Right hindlimb (tissue), 1 donor: ENCODE measurements around the gene SPTSSA.
"Not testable (repeated sequence)": the region's sequence is repeated elsewhere in the genome, so short reads cannot be mapped to it uniquely, and the experiment has no call there.

Experiments
- DNase-seq: peaks from one replicate; pipeline ENCODE4 v3.0.0-alpha.2; 2018

Gene SPTSSA

GRCh38 chr14:34425095-34425851 is 36.8 kb downstream of the SPTSSA start:
- no peak for DNase-seq

GRCh38 chr14:34424488-34424887 is 37.6 kb downstream of the SPTSSA start:
- no peak for DNase-seq

- DNase-seq: no peak
Measured at GRCh38 chr14:34423445-34423844, 38.6 kb downstream of the SPTSSA start.

GRCh38 chr14:34420547-34421150 is 41.4 kb downstream of the SPTSSA start:
- DNase-seq: no peak

- DNase-seq: no peak
Measured at GRCh38 chr14:34409721-34410120, 52.3 kb downstream of the SPTSSA start.

GRCh38 chr14:34407951-34408350 is 54.1 kb downstream of the SPTSSA start:
- DNase-seq: no peak

- no peak for DNase-seq
Measured at GRCh38 chr14:34404416-34404815, 57.6 kb downstream of the SPTSSA start.

GRCh38 chr14:34403646-34404045 is 58.4 kb downstream of the SPTSSA start:
- no peak for DNase-seq

- no peak for DNase-seq
Measured at GRCh38 chr14:34398024-34398423, 64.0 kb downstream of the SPTSSA start.

GRCh38 chr14:34387974-34388516 is 74.0 kb downstream of the SPTSSA start:
- DNase-seq: no peak

GRCh38 chr14:34386865-34387485 is 75.1 kb downstream of the SPTSSA start:
- DNase-seq: no peak

- DNase-seq: not testable (repeated sequence)
Measured at GRCh38 chr14:34385881-34386280, 76.2 kb downstream of the SPTSSA start.

GRCh38 chr14:34383839-34384238 is 78.2 kb downstream of the SPTSSA start:
- no peak for DNase-seq
